HepG2 (cell line): ENCODE data around the gene FLAD1.

ENCODE experiments used
- EP300 ChIP-seq, 3 experiments: sonication (generic) in 1 of 3; formaldehyde crosslinking in 1 of 3; IDR thresholded peaks; 2 replicates each; pipeline versions ENCODE4 v1.5.1 to v1.6.1; 2011 to 2020; ENCODE audit warnings: low read depth in 2 of 3, low read length in 2 of 3, borderline replicate concordance in 1 of 3, improper control_type of control experiment in 1 of 3, mild to moderate bottlenecking in 1 of 3, missing genetic modification reagents in 1 of 3, moderate library complexity in 1 of 3
- IKZF1 ChIP-seq: fragments of 450-650 bp; IDR thresholded peaks from 2 replicates; pipeline ENCODE4 v1.7.1; 2016
- NFYB ChIP-seq: sonication (generic); formaldehyde crosslinking; IDR thresholded peaks from 2 replicates; pipeline ENCODE4 v1.4.0; 2020; ENCODE audit warnings: missing genetic modification reagents
- NPAS2 ChIP-seq: sonication (generic); formaldehyde crosslinking; IDR thresholded peaks from 2 replicates; pipeline ENCODE4 v1.8.0; 2022; ENCODE audit warnings: mild to moderate bottlenecking, missing genetic modification reagents, borderline replicate concordance
- ZNF282 ChIP-seq: fragments of 450-650 bp; IDR thresholded peaks from 2 replicates; pipeline ENCODE4 v1.6.1; 2018; ENCODE audit not compliant: partially characterized antibody
- ZNF766 ChIP-seq: sonication (generic); formaldehyde crosslinking; IDR thresholded peaks from 2 replicates; pipeline ENCODE4 v1.5.0; 2020; ENCODE audit warnings: missing genetic modification reagents, borderline replicate concordance
- TF ChIP-seq, protein P1 (sequence below): sonication (generic); formaldehyde crosslinking; IDR thresholded peaks from 2 replicates; pipeline ENCODE4 v1.5.1; 2020; ENCODE audit warnings: missing genetic modification reagents, mild to moderate bottlenecking, borderline replicate concordance

DNA sequence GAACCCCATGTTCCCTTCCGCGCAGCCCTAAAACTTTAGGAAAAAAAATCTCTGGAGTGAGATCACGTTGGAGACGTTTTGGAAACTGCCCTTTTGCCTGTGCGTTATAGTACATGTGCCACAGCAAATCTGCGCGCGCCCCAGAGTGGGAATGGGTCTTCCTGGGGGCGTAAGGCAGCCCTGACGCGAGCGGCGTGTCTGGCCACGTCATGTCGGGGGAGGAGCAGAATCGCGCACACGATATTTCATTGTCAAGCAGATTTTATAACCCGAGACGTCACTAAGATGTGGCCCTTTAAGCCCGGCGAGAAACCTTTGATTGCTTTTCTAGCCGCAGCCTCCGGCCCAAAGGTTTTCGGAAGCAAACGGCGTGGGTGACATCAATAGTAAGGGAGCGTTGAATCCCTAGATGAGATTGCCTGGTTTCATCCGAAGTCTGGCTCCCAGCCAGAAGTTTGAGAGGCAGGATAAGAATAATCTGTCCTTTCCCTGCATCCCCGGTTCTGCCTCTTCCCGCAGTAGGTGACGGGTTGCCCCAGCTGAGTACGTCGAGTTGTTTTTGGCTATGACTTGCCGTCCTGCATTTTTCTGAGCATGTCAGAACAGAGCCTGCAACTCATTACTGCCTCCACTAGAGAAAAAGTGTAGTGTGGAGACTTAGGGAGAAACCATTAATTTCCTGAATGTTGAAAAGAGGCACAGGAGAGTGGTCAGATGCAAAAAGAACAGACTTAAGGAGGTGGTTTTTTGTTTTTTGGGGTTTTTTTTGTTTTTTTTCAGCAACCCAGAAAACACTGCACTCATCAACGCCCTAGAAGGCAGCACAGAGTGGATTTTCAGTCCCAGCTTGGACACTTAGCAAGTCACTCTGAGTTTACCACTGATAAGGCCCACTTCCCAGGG, 45.8 kb upstream of the FLAD1 start:
- no peak for TF ChIP-seq ZNF766 (CRISPR knock-in tag)
- no peak for TF ChIP-seq NFYB
- TF ChIP-seq IKZF1 = no peak
- TF ChIP-seq NPAS2 = no peak
- TF ChIP-seq ZNF282 = no peak
- TF ChIP-seq, protein P1, sequence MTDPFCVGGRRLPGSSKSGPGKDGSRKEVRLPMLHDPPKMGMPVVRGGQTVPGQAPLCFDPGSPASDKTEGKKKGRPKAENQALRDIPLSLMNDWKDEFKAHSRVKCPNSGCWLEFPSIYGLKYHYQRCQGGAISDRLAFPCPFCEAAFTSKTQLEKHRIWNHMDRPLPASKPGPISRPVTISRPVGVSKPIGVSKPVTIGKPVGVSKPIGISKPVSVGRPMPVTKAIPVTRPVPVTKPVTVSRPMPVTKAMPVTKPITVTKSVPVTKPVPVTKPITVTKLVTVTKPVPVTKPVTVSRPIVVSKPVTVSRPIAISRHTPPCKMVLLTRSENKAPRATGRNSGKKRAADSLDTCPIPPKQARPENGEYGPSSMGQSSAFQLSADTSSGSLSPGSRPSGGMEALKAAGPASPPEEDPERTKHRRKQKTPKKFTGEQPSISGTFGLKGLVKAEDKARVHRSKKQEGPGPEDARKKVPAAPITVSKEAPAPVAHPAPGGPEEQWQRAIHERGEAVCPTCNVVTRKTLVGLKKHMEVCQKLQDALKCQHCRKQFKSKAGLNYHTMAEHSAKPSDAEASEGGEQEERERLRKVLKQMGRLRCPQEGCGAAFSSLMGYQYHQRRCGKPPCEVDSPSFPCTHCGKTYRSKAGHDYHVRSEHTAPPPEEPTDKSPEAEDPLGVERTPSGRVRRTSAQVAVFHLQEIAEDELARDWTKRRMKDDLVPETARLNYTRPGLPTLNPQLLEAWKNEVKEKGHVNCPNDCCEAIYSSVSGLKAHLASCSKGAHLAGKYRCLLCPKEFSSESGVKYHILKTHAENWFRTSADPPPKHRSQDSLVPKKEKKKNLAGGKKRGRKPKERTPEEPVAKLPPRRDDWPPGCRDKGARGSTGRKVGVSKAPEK (CRISPR knock-in tag) = no peak
- TF ChIP-seq EP300 (IDR thresholded peaks at IDR 0.05; ENCODE audit: low read depth in 2 of 2, low read length in 2 of 2) = no peak
- TF ChIP-seq EP300 (CRISPR knock-in tag; IDR thresholded peaks at IDR 0.05; ENCODE audit: borderline replicate concordance) = no peak
